Liver (tissue), 9 donors: Measurements from ENCODE around the gene INIP. TPM values are rescaled to one million over a fixed set of nuclear protein-coding genes. Genes with fewer than 3 reads are reported as not detected.

Experiments
- DNase-seq: peaks from one replicate; pipeline ENCODE4 v3.0.0-alpha.2; 2017; ENCODE audit warnings: low spot score
- H3K27ac ChIP-seq, 2 donors: one replicate each; pipeline ENCODE4 v1.7.0; 2013; ENCODE audit warnings: inconsistent platforms in 2 of 2, low read length in 2 of 2, control low read depth in 1 of 2, low read depth in 1 of 2, mild to moderate bottlenecking in 1 of 2
- H3K27me3 ChIP-seq, 4 donors: one replicate each; pipeline versions ENCODE4 v1.6.1 to v1.7.0; 2013; ENCODE audit warnings: low read length in 3 of 4, inconsistent platforms in 1 of 4, mild to moderate bottlenecking in 1 of 4, moderate library complexity in 1 of 4; ENCODE audit not compliant: control insufficient read depth in 4 of 4, insufficient read depth in 4 of 4
- H3K36me3 ChIP-seq, 4 donors: one replicate each; pipeline versions ENCODE4 v1.6.1 to v1.7.0; 2013; ENCODE audit warnings: low read length in 3 of 4, mild to moderate bottlenecking in 3 of 4, low read depth in 1 of 4, moderate library complexity in 1 of 4; ENCODE audit not compliant: control insufficient read depth in 4 of 4, insufficient read depth in 3 of 4
- H3K4me1 ChIP-seq, 4 donors: one replicate each; pipeline versions ENCODE4 v1.6.1 to v1.7.0; 2013; ENCODE audit warnings: low read length in 3 of 4, mild to moderate bottlenecking in 3 of 4, moderate library complexity in 1 of 4; ENCODE audit not compliant: control insufficient read depth in 4 of 4, insufficient read depth in 4 of 4
- H3K4me3 ChIP-seq, 3 donors: one replicate each; pipeline versions ENCODE4 v1.6.1 to v1.7.0; 2013; ENCODE audit warnings: low read length in 3 of 3, control low read depth in 1 of 3, low read depth in 1 of 3, mild to moderate bottlenecking in 1 of 3
- H3K9ac ChIP-seq, 2 donors: one replicate each; pipeline ENCODE4 v1.7.0; 2013; ENCODE audit warnings: low read length in 2 of 2, mild to moderate bottlenecking in 2 of 2, moderate library complexity in 2 of 2, control low read depth in 1 of 2, low read depth in 1 of 2
- H3K9me3 ChIP-seq, 4 donors: one replicate each; pipeline versions ENCODE4 v1.6.1 to v1.7.0; 2013; ENCODE audit warnings: low read length in 3 of 4; ENCODE audit not compliant: control insufficient read depth in 4 of 4
- EGR1 ChIP-seq, 2 donors: IDR thresholded peaks; 2 replicates each; pipeline ENCODE4 v1.6.1; 2016 to 2018; ENCODE audit warnings: antibody characterized with exemption in 2 of 2, low read depth in 2 of 2
- FOXA1 ChIP-seq: IDR thresholded peaks from 2 replicates; pipeline ENCODE4 v1.6.1; 2016; ENCODE audit warnings: antibody characterized with exemption
- FOXA2 ChIP-seq: IDR thresholded peaks from 2 replicates; pipeline ENCODE4 v1.6.1; 2016; ENCODE audit warnings: antibody characterized with exemption
- GABPA ChIP-seq, 2 donors: IDR thresholded peaks in 1 of 2; conservative IDR thresholded peaks in 1 of 2; 2 replicates each; pipeline ENCODE4 v1.6.1; 2016; ENCODE audit warnings: antibody characterized with exemption in 2 of 2, mild to moderate bottlenecking in 1 of 2, moderate library complexity in 1 of 2
- HNF4A ChIP-seq, 2 donors: conservative IDR thresholded peaks; 2 replicates each; pipeline ENCODE4 v1.6.1; 2016; ENCODE audit warnings: antibody characterized with exemption in 2 of 2, mild to moderate bottlenecking in 2 of 2
- HNF4G ChIP-seq: IDR thresholded peaks from 2 replicates; pipeline ENCODE4 v1.6.1; 2016; ENCODE audit warnings: antibody characterized with exemption
- JUND ChIP-seq, 2 donors: IDR thresholded peaks; 2 replicates each; pipeline ENCODE4 v1.6.1; 2016; ENCODE audit warnings: antibody characterized with exemption in 2 of 2
- NR2F2 ChIP-seq: IDR thresholded peaks from 2 replicates; pipeline ENCODE4 v1.6.1; 2016; ENCODE audit warnings: antibody characterized with exemption
- RAD21 ChIP-seq, 2 donors: IDR thresholded peaks; 2 replicates each; pipeline ENCODE4 v1.6.1; 2016; ENCODE audit warnings: antibody characterized with exemption in 2 of 2, mild to moderate bottlenecking in 2 of 2
- RXRA ChIP-seq, 2 donors: IDR thresholded peaks; 2 replicates each; pipeline ENCODE4 v1.6.1; 2017 to 2018; ENCODE audit warnings: antibody characterized with exemption in 2 of 2, mild to moderate bottlenecking in 1 of 2
- SP1 ChIP-seq: IDR thresholded peaks from 2 replicates; pipeline ENCODE4 v1.6.1; 2018; ENCODE audit warnings: antibody characterized with exemption, mild to moderate bottlenecking
- TAF1 ChIP-seq: conservative IDR thresholded peaks from 2 replicates; pipeline ENCODE4 v1.6.1; 2016; ENCODE audit warnings: antibody characterized with exemption, mild to moderate bottlenecking
- YY1 ChIP-seq: IDR thresholded peaks from 2 replicates; pipeline ENCODE4 v1.6.1; 2016; ENCODE audit warnings: antibody characterized with exemption, mild to moderate bottlenecking
- WGBS: extraction: QIAGEN DNeasy Blood & Tissue Kit; methylation state at CpG from one replicate; pipeline ENCODE4 v1.1.7; 2013; 5-methylcytosine and 5-hydroxymethylcytosine counted together
- polyA plus RNA-seq, 2 donors: library from polyadenylated mRNA; stranded (reverse) in 1 of 2; unstranded in 1 of 2; fragments of 200-250 nt in 1 of 2; fragments of >200 nt in 1 of 2; fragmentation: Nextera tagmentation in 1 of 2; extraction: Ambion mirVana in 1 of 2; gene quantifications; one replicate each; pipeline versions ENCODE4 v1.2.1 to v1.2.3, GENCODE V29; 2013 to 2015
- total RNA-seq, 2 donors: library from RNA; depleted of rRNA; stranded (reverse); fragments of >200 nt; gene quantifications; one replicate each; pipeline ENCODE4 v1.2.3, GENCODE V29; 2014
- TF ChIP-seq, protein P1 (sequence below): IDR thresholded peaks from 2 replicates; pipeline ENCODE4 v1.6.1; 2016; ENCODE audit warnings: antibody characterized with exemption
- TF ChIP-seq, protein P2 (sequence below): IDR thresholded peaks from 2 replicates; pipeline ENCODE4 v1.6.1; 2016; ENCODE audit warnings: antibody characterized with exemption, mild to moderate bottlenecking
- TF ChIP-seq, protein P3 (sequence below): IDR thresholded peaks from 2 replicates; pipeline ENCODE4 v1.6.1; 2016; ENCODE audit warnings: antibody characterized with exemption
- TF ChIP-seq, protein P4 (sequence below): fragments of 150-350 bp; IDR thresholded peaks from 2 replicates; pipeline ENCODE4 v1.5.1; 2017; ENCODE audit warnings: improper control_type of control experiment, low read depth, low read length; ENCODE audit not compliant: missing input control
- TF ChIP-seq, protein P5 (sequence below): IDR thresholded peaks from 2 replicates; pipeline ENCODE4 v1.6.1; 2016; ENCODE audit warnings: antibody characterized with exemption
- donor health status: healthy.
- donor health status: healthy.
- donor health status: healthy.
- donor health status: healthy.
- donor health status: healthy.

INIP gene
- total and polyA plus RNA-seq, 4 donors: 6.2 to 13.3 (median 10.2) TPM

DNA sequence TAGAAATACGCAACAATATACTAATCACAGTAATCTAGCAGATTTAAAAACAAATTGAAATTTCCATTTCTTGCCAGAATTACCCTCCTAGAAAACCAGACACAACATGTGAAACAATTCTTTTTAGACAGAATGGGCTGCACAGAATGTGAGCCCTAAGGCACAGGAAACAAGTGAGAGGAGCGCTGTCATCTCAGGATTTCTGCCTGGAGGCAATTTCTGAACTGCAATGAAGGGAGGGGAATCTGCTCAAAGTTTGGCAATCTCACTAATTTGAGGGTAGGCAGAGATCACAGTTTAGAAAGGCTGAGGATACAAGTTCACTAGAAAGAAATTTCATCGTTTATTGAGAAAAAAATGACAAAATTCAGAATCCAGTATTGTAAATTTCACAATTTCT, 70.3 kb downstream of the INIP start:
- no peaks in the 10 kb centered on the region for H3K27me3 ChIP-seq
- no peak overlapping the region for H3K9ac ChIP-seq
- no peak overlapping the region for H3K27ac ChIP-seq
- 99% methylated on average over 3 of the region's 3 CpGs for WGBS
- no peak for TF ChIP-seq JUND (IDR thresholded peaks at IDR 0.05)
- H3K9me3 ChIP-seq: peaks cover 0 to 5% (median 3%) of the 10 kb centered on the region in 4 donors
- H3K4me1 ChIP-seq: no peaks in the 10 kb centered on the region
- DNase-seq: no peak
- H3K36me3 ChIP-seq: peaks cover 0 to 10% (median 5%) of the 10 kb centered on the region in 4 donors
- no peak overlapping the region for H3K4me3 ChIP-seq

DNA sequence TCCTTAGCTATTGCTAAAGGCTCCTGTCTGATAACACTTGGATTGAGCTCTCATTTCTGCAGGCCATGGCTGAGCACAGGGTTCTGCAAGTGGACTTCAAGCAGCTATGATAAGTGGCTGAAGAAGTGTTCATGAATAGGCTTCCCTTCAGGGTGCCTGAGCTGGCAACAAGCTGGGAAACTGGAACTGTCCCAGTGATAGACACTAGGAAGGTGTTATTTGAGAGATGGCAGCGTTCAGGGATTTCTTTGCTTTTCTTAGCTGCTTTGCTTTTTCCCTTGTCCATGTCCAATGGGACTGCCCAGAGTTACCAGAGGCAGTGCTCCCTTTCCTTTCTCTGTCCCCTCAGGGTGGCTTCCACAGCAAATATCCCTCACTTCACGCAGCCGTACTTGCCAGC, 75.8 kb downstream of the INIP start:
- DNase-seq: no peak
- Histone ChIP-seq H3K9ac (no peak overlapping the region), H3K36me3 (peaks cover 0 to 5% (median 2%) of the 10 kb centered on the region in 4 donors), H3K4me1 (no peaks in the 10 kb centered on the region), H3K27me3 (no peaks in the 10 kb centered on the region), H3K9me3 (peaks cover 0 to 5% (median under 1%) of the 10 kb centered on the region in 4 donors), H3K4me3 (no peak overlapping the region), H3K27ac (no peak overlapping the region)
- TF ChIP-seq JUND (IDR thresholded peaks at IDR 0.05) (no peak), HNF4A (conservative IDR thresholded peaks at IDR 0.05) (no peak), EGR1 (IDR thresholded peaks at IDR 0.05; ENCODE audit: low read depth in 2 of 2) (no peak), FOXA2 (no peak), RXRA (IDR thresholded peaks at IDR 0.05) (no peak)
- TF ChIP-seq, protein P1, sequence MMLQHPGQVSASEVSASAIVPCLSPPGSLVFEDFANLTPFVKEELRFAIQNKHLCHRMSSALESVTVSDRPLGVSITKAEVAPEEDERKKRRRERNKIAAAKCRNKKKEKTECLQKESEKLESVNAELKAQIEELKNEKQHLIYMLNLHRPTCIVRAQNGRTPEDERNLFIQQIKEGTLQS: no peak
- WGBS: 96% methylated on average over 3 of the region's 3 CpGs

DNA sequence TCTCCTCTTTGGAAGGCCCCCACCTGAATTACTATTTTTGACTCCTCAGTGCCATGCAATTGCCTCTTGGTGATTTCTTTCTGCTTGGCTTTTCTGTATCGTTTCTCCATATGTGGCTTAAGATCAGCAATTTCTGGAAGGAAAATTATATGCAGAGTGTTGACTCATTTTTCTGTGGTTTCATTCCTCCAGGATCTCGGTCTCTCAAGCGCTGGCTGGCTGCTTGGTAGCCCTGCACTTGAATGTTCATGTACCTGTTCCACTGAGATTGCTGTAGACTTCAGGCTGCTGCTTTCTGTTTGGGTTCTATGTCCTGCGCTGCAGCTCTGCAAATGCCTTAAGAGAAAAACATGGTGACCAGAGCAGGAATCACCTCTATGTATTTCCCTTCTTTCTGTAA, 77.6 kb downstream of the INIP start:
- Histone ChIP-seq H3K4me3 (no peak overlapping the region), H3K36me3 (peaks cover 0 to 4% (median 0%) of the 10 kb centered on the region in 4 donors), H3K27ac (no peak overlapping the region), H3K27me3 (no peaks in the 10 kb centered on the region), H3K9me3 (peaks cover 0 to 5% (median under 1%) of the 10 kb centered on the region in 4 donors), H3K4me1 (no peaks in the 10 kb centered on the region), H3K9ac (no peak overlapping the region)
- TF ChIP-seq, protein P2, sequence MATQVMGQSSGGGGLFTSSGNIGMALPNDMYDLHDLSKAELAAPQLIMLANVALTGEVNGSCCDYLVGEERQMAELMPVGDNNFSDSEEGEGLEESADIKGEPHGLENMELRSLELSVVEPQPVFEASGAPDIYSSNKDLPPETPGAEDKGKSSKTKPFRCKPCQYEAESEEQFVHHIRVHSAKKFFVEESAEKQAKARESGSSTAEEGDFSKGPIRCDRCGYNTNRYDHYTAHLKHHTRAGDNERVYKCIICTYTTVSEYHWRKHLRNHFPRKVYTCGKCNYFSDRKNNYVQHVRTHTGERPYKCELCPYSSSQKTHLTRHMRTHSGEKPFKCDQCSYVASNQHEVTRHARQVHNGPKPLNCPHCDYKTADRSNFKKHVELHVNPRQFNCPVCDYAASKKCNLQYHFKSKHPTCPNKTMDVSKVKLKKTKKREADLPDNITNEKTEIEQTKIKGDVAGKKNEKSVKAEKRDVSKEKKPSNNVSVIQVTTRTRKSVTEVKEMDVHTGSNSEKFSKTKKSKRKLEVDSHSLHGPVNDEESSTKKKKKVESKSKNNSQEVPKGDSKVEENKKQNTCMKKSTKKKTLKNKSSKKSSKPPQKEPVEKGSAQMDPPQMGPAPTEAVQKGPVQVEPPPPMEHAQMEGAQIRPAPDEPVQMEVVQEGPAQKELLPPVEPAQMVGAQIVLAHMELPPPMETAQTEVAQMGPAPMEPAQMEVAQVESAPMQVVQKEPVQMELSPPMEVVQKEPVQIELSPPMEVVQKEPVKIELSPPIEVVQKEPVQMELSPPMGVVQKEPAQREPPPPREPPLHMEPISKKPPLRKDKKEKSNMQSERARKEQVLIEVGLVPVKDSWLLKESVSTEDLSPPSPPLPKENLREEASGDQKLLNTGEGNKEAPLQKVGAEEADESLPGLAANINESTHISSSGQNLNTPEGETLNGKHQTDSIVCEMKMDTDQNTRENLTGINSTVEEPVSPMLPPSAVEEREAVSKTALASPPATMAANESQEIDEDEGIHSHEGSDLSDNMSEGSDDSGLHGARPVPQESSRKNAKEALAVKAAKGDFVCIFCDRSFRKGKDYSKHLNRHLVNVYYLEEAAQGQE: no peak
- TF ChIP-seq HNF4G (no peak), YY1 (no peak), HNF4A (conservative IDR thresholded peaks at IDR 0.05) (no peak), RAD21 (IDR thresholded peaks at IDR 0.05) (no peak), EGR1 (IDR thresholded peaks at IDR 0.05; ENCODE audit: low read depth in 2 of 2) (no peak), GABPA (IDR thresholded peaks at IDR 0.05 in 1 of 2, conservative IDR thresholded peaks at IDR 0.05 in 1 of 2) (no peak), SP1 (no peak), FOXA1 (no peak), TAF1 (no peak), FOXA2 (no peak), JUND (IDR thresholded peaks at IDR 0.05) (no peak), NR2F2 (no peak), RXRA (IDR thresholded peaks at IDR 0.05) (no peak)
- TF ChIP-seq, protein P3, sequence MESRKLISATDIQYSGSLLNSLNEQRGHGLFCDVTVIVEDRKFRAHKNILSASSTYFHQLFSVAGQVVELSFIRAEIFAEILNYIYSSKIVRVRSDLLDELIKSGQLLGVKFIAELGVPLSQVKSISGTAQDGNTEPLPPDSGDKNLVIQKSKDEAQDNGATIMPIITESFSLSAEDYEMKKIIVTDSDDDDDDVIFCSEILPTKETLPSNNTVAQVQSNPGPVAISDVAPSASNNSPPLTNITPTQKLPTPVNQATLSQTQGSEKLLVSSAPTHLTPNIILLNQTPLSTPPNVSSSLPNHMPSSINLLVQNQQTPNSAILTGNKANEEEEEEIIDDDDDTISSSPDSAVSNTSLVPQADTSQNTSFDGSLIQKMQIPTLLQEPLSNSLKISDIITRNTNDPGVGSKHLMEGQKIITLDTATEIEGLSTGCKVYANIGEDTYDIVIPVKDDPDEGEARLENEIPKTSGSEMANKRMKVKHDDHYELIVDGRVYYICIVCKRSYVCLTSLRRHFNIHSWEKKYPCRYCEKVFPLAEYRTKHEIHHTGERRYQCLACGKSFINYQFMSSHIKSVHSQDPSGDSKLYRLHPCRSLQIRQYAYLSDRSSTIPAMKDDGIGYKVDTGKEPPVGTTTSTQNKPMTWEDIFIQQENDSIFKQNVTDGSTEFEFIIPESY: no peak
- TF ChIP-seq, protein P1: no peak
- TF ChIP-seq, protein P4, sequence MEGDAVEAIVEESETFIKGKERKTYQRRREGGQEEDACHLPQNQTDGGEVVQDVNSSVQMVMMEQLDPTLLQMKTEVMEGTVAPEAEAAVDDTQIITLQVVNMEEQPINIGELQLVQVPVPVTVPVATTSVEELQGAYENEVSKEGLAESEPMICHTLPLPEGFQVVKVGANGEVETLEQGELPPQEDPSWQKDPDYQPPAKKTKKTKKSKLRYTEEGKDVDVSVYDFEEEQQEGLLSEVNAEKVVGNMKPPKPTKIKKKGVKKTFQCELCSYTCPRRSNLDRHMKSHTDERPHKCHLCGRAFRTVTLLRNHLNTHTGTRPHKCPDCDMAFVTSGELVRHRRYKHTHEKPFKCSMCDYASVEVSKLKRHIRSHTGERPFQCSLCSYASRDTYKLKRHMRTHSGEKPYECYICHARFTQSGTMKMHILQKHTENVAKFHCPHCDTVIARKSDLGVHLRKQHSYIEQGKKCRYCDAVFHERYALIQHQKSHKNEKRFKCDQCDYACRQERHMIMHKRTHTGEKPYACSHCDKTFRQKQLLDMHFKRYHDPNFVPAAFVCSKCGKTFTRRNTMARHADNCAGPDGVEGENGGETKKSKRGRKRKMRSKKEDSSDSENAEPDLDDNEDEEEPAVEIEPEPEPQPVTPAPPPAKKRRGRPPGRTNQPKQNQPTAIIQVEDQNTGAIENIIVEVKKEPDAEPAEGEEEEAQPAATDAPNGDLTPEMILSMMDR: no peak
- TF ChIP-seq, protein P5, sequence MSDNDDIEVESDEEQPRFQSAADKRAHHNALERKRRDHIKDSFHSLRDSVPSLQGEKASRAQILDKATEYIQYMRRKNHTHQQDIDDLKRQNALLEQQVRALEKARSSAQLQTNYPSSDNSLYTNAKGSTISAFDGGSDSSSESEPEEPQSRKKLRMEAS: no peak
- WGBS: 96% methylated on average over 4 of the region's 4 CpGs
- no peak for DNase-seq
